Stimulated activated CD4-positive, alpha-beta T cell treated with anti-CD3 and anti-CD28 coated beads, Interleukin-4, amount 100 ng/mL, for 24 hours (primary cell): Measurements from ENCODE around the gene TMPRSS15.
"Not testable (repeated sequence)": the region's sequence is repeated elsewhere in the genome, so short reads cannot be mapped to it uniquely, and the experiment has no call there.

Experiments
- DNase-seq: peaks from one replicate; pipeline ENCODE4 v3.0.0-alpha.2; 2020

Gene TMPRSS15

GRCh38 chr21:18403735-18404450, at the start of gene TMPRSS15:
Gene TMPRSS15 (minus strand): TSS chr21:18403785. CDS start chr21:18403622, 163 bp downstream.
- DNase-seq = no peak

GRCh38 chr21:18451670-18452069, 48.1 kb upstream of the TMPRSS15 start:
- DNase-seq = no peak

GRCh38 chr21:18449605-18450550, 46.3 kb upstream of the TMPRSS15 start:
- DNase-seq = no peak

DNA sequence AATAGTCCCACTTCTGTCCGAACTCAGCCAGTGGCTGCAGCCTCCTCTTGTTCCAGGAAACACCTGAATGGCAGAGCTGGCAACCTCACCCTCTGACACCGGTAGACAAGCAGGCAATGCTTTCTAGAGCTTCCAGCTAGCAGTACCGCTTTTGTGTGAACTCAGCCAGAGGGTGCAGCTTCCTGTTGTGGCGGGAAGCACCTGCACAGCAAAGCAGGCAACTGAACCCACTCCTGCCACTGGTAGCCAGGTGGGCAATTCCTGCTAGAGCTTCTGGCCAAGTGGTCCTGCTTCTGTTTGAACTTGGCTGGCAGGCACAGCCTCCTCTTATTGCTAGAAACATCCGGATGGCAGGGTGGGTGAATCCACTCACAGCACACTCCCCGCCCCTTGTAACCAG, 40.1 kb upstream of the TMPRSS15 start:
- DNase-seq = no peak

DNA sequence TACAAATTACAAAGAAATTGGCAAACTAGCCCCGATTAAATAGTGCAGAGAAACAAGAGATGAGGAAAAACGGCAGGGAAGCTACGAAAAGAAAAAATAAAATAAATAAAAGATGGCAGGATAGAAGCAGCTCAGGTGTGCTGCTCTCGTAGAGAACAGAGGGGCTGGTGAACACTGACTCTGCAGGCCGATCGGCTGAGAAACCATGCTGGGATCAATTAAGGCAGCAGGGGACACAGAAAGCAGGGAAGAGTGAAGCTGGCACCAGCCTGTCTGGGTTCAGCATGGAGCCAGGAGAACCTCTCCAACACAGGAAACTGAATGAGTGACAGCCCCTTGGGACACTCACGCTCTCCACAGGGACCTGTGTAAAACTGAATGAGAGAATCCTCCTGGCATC, 39.5 kb upstream of the TMPRSS15 start:
- no peak for DNase-seq

GRCh38 chr21:18430341-18430740, 26.8 kb upstream of the TMPRSS15 start:
- no peak for DNase-seq

GRCh38 chr21:18424276-18424675, 20.7 kb upstream of the TMPRSS15 start:
- no peak for DNase-seq

GRCh38 chr21:18417141-18417790, 13.7 kb upstream of the TMPRSS15 start:
- DNase-seq = no peak

DNA sequence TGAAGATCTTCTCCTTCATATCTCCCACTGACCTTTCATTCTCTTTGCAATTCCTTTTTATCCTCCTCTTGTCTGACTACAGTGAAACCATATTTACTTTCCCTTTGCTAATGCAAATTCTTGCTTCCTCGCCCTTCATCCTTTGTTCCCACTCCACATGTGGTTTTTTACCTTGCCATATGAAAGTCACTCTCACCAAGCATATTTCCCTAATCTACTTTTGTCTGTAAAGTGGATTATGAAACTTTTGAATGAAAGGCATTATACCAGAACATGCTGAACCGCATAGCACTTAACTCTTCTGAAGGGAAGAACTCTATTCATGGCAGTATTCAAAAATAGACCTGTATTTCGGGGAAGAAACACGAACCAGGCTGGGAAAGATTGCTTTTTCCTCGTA, 8.0 kb upstream of the TMPRSS15 start:
- DNase-seq = no peak

- no peak for DNase-seq
These were observed 6.0 kb upstream of the TMPRSS15 start for GRCh38 chr21:18409579-18409978.

DNA sequence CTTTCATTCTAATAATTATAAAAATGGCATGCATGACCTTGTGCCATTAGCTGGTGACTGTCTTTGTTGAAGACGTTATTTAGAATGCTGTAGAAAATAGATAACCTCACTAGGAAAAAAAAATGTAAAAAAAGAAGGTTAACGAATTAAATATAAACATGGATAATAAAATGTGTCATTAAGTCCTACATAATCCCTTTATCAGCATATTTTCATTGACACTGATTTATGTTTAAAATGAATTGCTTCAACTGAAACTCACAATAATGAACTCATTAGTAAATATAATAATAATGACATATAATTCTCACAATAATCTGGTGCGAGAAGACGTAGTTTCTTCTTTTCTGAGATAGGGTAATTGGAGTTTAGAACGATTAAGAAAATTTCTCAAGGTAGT, 4.7 kb downstream of the TMPRSS15 start:
- no peak for DNase-seq

GRCh38 chr21:18387994-18388393, 15.6 kb downstream of the TMPRSS15 start:
- no peak for DNase-seq

DNA sequence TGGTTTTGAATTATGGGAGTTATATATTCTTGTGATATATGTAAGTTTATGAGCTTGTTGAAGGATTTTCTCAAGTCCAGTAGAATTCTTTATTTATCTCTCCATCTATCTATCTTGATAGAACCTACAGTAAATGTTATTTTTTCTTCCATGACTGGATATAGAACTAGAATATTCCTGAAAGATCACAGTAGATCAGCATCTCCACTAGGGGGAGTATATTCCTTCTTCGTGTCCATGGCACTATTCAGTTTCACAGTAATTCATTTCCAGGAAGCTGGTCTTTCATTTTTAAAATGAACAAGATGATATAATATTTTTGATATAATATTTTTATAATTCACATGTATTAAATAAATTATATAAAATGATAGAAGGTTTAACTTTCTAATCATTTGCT, 18.8 kb downstream of the TMPRSS15 start:
- DNase-seq = no peak

GRCh38 chr21:18382934-18383619, 20.5 kb downstream of the TMPRSS15 start:
- DNase-seq = not testable (repeated sequence)

DNA sequence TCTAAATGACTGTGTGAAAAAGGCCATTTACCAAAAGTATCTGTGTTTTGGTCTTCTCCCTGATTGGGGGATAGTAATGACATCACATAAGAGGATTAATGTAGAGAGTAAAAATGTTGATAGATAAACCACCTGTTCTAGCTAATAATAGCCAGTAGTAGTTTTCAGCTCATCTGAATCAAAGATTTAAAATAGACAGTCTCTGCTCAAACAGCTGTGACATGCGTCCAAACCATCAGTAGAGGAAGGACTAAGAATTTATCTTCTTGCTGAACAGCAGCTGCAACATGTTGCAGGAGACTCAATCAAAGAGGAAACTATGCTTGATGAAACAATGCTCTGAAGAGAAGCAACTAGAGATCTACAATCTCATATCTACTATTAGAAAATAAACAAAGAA, 21.4 kb downstream of the TMPRSS15 start:
- DNase-seq = no peak

- no peak for DNase-seq
These were observed 30.0 kb downstream of the TMPRSS15 start for GRCh38 chr21:18373606-18374005.

- DNase-seq = no peak
These were observed 33.3 kb downstream of the TMPRSS15 start for GRCh38 chr21:18370301-18370700.

DNA sequence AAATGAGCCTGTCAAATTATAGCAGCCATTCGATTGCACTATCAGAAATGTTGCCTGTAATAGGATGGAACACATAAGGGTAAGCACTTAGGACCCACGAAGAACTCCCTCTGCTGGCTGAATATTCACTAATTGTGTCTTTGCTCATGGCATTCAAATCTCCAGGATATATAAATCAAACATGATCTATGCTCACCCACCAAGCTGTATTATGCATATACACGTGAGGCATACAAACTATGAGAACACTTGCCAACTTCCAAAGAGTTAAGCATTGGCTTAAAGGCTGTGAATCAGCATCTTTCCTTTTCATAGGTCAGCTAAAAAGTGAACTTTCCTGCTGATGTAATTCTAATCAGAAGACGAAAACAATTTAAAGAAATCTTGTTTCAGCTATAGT, 34.5 kb downstream of the TMPRSS15 start:
- DNase-seq = no peak

DNA sequence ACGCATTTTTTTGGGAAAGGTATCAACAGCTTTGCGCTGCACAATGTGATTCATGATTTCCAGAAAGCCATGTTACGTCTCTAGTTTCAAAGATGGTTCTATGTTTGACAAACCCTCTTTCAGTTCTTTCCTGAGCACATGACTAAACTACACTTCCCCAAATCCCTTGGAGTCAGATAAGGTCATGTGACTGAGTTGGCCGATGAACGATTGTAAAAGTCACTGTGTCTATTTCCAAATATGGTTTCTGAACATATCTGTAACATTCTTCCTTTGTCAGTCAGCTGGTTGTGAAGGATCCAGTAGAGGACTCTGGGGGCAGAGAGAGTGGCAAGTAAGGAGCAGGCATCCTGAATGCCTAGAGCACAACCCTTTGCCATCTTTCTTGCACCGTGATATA, 35.4 kb downstream of the TMPRSS15 start:
- no peak for DNase-seq

DNA sequence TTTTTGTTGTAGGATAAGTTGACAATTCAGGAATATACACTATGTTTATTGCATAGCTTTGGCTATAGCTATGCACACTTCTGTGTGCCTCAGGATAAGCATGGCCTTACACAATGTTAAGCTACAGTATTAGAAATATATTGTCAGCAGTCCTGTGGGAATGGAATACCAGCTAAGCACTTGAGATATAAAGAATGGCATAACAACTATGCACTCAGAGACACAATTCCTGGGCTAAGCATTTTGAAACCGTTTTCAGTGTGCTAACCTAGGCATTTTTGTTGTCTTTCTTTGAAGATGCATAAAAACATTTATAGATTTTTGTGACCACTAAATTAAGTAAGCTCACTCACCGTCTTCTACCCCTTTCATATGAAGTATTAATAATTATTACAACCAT, 46.8 kb downstream of the TMPRSS15 start:
- no peak for DNase-seq

DNA sequence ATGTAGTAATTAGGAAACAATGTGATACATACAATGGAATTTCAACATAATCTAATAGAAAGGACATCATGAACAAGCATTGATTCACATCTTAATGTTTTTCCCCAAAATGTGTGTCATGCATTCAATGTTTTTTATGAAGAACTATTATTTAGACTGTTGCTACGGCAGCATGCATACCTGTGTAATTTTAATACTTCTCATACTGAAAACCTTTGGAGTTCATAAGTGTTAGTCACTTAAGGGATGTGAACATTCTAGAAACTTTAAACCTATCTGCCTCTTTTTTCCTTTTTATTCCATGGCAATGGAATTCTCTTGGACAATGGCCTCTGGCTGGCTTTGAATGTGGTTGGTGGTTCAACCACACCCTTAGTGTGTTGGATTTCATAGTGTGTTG, 48.6 kb downstream of the TMPRSS15 start:
- DNase-seq = no peak

DNA sequence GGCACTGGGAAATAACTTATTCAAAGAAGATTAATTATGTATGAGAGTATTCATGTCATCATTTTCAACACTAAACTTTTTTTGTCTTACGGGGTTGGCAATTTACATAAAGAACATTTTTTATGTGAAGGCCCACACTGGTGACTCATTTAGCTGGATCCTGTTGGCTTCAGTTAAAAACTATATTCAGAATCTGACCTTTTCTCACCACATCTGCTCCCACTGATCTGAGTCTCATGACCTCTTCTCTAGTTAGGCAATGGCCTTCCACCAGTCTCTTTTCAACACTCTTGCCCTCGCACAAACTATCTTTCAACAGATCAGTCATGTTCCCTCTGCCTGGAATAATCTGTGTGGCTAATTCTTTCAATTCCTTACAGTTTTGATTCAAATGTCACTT, 53.4 kb downstream of the TMPRSS15 start:
- DNase-seq = no peak

DNA sequence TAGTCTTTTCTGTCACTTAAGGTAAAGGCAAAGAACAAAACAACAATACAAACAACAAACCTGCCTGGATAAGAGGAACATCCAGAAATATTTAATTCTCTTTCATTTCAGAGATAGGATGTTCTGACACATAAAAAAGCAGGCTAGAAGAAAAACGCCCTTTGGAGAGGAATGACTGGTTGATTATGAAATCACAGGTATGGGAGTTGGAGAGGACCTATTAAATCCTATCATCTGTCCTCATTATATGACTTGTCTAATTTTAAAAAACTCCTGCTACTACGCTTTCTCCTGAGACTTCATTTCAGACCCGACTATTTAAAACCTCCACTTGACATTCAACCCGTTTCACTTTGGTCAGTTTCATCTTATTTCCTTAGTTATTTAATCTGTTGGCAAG, 54.1 kb downstream of the TMPRSS15 start:
- DNase-seq = no peak
